SW 1271 (cell line): ENCODE results near the gene SSTR5.

Source experiments
- DNase-seq, 2 experiments: peaks; one replicate each; lab custom pipeline; 2025; lab: John Stamatoyannopoulos, UW

SSTR5 gene

GRCh38 chr16:1040346-1040745 lies 32.2 kb upstream of the SSTR5 start:
- no peak for DNase-seq

GRCh38 chr16:1042049-1042744 lies 30.4 kb upstream of the SSTR5 start:
- DNase-seq: no peak

DNA sequence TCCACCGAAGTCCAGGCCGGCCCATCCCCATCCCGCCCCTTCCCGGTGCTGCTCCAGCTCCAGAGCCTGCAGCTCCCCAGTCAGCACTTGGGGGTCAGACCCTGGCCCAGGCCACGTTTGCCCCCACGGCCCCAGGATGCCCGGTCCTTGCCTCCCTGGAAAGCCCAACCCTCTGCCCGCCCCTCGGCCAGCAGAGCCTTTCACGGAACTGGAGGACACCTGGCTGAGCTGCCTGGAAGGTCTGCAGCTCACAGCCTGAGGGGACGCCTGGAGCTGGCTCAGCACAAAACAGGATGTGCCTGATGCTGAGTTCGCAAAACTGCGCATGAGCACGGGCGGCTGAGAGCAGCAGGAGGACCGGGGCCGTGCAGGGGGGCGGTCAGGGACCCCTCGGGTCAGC lies 29.7 kb upstream of the SSTR5 start:
- no peak for DNase-seq

DNA sequence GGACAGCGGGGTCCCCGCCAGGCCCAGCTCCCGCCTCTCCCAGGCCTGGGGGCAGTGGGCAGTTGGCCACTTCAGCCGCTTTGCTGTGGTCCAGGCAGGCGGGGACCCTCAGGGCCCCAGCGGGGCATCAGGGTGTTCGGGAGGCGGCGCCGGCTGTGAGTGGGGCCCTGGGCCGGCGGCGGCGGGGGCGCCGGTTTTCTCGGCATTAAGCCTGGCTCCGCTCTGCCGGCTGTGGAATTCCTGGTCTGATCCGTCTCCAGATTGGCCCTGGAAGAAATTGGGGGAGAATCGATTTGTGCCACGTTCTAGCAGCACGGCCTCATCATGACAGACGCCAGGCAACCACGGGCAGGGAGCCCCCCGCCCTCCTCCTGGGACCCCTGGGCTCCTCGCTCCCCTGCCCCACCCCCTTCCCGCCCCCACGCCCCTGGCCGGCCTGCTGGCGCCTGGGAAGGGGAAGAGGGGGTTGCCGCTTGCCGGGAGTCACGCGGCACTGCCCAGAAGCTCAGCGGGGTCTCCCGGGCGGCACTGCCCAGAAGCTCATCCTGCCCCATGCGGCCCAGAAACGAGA lies 28.6 kb upstream of the SSTR5 start:
- no peak for DNase-seq

- DNase-seq: no peak
Observed at GRCh38 chr16:1044460-1045309, 27.9 kb upstream of the SSTR5 start.

GRCh38 chr16:1045310-1045992 lies 27.1 kb upstream of the SSTR5 start:
- no peak for DNase-seq

DNA sequence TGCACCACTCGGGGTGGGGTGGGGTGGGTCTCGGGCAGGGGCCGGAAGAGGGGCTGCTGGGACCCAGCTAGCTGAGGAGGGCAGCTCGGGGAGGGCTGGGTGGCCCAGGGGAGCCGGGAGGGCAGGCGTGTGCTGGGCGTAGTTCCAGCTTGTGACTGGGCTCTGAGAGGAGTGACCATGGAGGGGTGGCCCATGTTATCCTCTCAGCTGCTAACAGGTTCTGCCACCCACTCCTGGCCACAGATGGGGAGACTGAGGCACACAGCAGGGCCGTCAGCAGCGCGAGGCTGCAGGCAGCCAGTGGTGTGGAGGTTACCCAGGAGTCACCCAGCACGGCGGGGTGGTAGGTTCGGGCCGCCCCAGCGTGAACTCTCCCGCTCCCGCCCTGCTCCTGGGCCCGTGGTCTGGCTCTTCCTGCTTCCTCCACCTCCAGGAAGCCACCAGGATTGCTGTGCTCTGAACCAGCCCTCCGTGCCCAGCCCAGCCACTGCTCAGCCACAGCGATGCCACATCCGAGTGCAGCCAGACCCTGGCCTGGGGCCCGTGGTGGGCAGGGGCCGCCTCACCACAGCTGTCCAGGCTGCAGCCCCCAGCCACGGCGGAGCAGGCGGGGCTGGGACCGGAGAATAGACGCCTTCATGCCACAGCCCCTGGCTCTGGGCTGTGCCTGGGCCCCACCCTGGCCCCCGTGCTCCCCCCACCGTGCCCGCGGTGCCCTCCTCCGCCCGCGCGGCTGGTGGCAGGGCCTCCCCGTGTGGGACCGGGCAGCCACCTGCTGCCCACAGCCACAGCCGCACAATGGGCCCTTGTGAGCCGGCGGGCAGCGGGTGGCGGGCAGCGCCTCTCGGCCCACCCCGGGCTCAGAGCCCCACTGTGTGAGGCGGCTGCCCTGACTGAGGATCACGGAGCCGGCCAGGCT lies 26.3 kb upstream of the SSTR5 start:
- no peak for DNase-seq

DNA sequence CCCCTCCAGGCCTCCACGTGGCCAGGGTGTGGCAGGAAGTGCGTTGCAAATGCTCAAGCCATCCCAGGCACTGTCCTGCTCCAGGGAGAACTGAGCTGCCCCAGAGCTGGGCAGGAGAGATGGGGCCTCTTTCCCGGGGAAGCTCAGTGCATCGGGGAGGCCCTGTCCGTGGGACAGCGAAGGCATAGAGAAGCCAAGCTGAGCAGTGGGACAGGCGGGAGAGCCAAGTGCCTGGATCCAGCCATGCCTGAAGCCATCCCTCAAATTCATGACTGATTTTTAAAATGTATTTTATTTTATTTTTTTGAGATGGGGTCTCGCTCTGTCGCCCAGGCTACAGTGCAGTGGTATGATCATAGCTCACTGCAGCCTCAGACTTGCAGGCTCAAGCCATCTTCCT lies 25.4 kb upstream of the SSTR5 start:
- no peak for DNase-seq

GRCh38 chr16:1047801-1048200 lies 24.7 kb upstream of the SSTR5 start:
- no peak for DNase-seq

DNA sequence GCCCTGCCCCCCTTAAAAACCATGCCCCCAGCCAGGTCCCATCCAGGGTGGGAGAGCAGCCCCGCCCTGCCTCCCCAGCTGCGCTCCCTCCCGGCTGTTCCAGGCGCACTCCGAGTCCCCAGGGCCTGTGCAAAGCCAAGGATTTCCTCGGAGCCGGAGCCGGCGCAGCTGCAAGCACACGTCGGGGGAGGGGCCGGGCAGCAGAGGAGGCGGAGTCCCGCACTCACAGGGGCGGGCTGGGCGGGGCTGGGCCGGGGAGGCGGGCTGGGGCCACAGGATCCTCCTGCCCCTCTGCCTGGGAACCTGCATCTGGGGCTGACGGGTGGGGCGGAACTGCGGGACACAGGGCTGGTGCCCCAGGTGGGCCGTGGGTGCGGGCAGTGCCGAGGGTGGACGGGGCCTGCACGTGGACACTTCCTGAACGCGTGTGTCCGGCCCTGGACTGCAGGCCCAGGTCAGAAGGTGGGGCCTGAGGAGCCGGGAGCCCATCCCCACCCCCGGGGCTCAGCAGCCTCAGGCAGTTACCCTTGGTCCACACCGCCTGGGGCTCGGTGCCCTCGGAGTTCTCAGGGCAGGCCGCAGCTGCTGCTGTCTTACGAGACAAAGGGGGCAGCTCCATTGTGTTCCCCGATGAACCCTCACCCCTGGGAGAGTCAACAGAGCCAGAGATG lies 24.0 kb upstream of the SSTR5 start:
- no peak for DNase-seq

- no peak for DNase-seq
Observed at GRCh38 chr16:1049113-1049975, 23.2 kb upstream of the SSTR5 start.

- no peak for DNase-seq
Observed at GRCh38 chr16:1049976-1050247, 22.6 kb upstream of the SSTR5 start.

- DNase-seq: no peak
Observed at GRCh38 chr16:1050516-1050915, 22.0 kb upstream of the SSTR5 start.

GRCh38 chr16:1050921-1051320 lies 21.6 kb upstream of the SSTR5 start:
- no peak for DNase-seq

DNA sequence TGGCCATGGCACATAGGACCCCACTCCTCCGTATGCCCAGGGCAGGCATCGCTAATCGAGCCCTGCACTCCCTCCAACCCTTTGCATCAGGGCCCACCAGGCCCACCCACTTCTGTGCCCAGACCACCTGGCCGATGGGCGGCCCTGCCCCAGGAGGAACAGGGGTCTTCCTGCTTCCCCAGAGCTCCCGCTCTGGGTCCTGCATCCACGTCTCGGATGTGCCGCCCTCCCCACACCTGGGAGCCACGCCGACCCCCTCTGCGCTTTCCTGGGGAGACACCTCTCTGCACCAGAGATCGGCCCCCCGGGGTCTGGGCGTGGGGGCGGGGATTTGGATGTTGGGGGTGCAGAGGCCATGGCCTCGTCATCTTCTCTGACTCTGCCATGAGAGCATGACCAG lies 21.1 kb upstream of the SSTR5 start:
- no peak for DNase-seq

DNA sequence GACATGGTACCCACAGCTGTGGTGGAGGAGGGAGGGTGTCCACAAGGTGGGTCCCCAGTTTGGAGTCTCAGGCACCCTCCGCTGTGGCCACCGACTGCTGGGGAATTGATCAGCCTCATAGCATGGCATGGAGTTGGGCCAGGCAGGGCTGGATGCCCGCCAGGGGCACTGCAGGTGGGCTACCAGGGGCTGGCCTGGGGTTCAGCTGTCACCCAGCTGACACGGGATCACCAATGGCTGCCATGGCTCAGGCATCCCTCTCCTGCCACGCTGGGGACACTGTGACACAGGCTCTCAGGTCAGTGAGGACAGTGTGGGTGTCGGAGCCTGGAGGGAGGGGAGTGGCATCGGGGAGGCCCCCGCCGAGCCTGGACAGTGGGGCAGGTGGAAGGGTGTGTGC lies 19.8 kb upstream of the SSTR5 start:
- no peak for DNase-seq

GRCh38 chr16:1053121-1053521 lies 19.4 kb upstream of the SSTR5 start:
- no peak for DNase-seq

DNA sequence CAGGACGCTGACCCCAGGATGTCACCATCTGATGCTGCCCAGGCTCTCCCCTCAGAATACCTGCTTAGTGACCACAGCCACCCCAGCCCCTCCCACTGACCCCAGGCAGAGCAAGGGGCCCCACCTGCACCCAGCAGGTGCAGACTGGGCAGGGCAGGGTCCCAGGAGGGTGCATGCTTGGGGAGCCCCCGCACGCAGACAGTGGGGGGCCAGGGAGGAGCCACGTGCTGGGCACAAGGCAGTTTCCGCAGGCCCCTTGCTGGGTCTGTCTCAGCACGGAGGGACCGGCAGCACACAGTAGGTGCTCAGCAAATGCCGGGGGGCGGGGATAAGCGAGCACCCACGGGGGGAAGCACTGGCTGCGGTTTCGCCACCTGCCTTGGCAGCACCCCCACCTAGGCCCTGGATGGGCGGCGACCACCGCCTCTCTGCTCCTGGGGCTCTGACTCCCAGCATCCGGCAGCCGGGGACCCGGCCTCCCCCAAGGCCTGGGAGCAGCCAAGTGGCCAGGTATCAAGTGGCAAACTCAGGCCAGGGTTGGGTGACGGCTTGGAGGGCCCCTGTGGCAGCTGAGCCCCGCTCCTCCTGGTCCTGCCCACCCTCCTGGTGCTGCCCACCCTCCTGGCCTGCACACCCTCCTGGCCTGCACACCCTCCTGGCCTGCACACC lies 18.7 kb upstream of the SSTR5 start:
- DNase-seq: no peak

- DNase-seq: no peak
Observed at GRCh38 chr16:1054660-1055556, 17.6 kb upstream of the SSTR5 start.
